ELR (cell line): Measurements from ENCODE around the gene CDC42BPG.
"Not testable (repeated sequence)": the region's sequence is repeated elsewhere in the genome, so short reads cannot be mapped to it uniquely, and the experiment has no call there.

ENCODE experiments used
- DNase-seq: peaks from one replicate; pipeline ENCODE4 v3.0.0-alpha.2; 2015; ENCODE audit warnings: low read depth

The CDC42BPG gene

DNA sequence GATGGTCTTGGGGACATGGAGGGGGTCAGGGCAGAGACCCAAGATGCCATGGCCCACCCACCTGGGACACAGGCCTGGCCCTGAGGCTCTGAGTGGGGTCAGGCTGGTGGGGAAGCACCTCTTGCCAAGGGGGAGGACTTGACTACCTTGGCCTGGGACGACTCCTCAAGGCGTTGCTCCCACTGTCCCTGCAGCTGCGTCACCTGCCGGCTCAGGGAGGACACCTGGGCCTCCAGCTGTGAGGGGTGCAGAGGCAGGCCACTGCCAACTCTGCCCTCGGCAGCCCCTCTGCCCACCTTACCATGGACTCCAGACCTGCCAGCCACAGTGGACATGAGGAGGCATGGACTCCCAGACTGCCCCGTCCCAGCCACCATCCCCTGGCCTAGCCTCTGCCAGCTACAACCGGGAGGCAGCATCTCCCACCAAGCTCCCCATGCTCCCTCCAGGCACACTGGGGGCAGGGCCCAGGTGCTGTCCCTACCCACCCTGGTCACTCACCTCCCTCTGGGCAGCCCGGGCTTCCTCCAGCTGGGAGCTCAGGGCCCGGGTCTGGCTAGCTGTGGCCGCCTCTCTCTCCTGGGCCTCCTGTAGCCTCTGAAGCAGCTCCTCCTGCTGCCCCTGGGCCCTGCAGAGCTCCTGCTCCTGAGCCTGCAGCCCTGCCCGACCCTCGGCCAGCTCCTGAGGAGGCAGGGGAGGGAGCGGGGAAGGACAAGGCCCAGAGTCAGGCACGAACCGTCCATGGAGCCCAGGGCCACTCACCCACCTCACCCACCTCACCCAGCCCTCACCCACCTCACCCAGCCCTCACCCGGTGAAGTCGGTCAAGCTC lies 8.6 kb downstream of the CDC42BPG start:
- DNase-seq, result no peak

DNA sequence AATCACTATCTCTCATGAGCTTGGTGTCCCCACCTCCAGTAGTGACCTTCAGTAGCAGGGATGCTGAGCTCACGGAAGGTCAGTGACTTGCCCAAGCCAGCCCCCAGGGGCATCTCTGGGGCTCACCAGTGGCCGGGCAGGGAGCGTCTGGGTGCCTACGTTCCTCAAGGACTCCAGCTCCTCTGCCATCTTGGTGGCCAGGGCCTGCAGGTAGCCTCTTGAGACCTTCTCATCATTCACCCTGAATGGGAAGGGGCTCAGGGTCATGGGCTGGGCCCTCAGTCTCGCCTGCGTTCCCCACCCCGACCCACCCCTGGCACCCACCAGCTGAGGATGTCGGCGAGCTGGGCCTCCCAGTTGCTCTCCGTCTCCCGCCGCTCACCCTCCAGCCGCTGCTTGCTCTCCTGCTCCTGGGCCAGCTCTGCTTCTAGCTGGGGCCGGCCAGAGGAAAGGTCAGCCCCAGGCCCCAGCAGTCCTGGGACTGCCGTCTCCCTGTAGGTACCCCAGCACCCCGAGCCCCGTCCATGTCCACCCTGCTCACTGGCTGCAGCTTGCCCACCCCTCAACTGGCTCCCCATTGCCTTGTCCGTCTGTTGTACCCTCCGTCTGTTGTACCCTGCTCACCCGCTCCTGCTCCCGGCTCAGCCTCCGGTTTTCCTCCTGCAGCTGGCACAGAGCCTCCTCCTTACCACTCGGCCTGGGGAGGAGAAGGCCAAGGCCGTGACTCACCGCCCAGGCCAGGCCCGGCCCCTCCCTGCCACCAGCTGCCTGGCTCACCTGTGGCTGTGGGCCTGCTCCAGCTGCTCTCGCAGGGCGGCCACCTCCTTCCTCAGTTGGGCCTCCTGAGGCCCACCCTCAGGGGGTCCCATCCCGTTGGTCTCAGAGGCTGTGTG lies 9.5 kb downstream of the CDC42BPG start:
- DNase-seq, result peak; percentile 74

DNA sequence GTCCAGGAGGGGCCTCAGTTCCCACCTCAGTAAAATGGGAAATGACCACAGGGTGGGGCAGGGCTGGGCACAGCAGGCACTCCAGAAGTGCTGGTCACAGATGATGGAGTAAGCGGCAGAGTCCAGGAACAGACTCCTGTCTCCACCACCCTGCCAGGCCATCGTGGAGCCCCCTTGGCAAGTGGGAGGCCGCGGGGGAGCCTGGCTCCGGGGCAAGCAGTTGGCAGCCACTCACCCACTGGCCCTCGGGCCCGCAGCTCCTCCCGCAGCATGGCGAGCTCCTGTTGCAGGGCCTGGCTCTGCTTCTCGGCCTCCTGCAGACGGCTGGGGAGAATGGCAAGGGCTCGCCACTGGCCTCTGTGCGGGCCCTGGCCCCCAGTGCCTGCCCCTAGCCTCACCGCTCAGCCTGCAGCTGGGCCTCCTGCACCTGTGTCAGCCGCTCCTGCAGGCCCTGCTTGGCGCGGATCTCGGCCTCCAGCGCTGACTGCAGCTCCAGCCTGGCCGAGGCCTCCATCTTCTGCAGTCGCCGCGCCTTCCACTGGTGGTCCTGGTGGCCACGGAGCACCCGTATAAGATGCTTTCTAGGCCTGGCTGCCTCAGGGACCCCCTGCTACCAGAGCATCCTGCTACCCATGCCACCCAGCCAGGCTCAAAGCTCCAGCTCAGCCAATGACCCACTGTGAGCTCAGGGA lies 10.3 kb downstream of the CDC42BPG start:
- no peak for DNase-seq

GRCh38 chr11:64833509-64833908 lies 10.9 kb downstream of the CDC42BPG start:
- no peak for DNase-seq

DNA sequence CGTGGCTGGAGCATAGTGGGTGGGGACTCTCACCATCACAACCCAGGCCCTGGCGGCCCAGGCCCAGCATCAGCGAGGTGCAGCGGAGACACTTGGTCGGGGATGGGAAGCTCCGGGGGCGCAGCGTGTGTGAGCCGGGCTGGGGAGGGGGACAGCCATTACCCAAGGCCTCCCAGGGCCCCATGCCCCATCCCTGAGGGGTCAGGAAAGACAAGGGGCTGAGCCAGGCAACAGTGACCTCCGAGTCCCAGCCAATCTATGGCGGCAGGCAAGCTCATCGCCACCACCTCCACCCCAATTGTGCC lies 11.3 kb downstream of the CDC42BPG start:
- no peak for DNase-seq

DNA sequence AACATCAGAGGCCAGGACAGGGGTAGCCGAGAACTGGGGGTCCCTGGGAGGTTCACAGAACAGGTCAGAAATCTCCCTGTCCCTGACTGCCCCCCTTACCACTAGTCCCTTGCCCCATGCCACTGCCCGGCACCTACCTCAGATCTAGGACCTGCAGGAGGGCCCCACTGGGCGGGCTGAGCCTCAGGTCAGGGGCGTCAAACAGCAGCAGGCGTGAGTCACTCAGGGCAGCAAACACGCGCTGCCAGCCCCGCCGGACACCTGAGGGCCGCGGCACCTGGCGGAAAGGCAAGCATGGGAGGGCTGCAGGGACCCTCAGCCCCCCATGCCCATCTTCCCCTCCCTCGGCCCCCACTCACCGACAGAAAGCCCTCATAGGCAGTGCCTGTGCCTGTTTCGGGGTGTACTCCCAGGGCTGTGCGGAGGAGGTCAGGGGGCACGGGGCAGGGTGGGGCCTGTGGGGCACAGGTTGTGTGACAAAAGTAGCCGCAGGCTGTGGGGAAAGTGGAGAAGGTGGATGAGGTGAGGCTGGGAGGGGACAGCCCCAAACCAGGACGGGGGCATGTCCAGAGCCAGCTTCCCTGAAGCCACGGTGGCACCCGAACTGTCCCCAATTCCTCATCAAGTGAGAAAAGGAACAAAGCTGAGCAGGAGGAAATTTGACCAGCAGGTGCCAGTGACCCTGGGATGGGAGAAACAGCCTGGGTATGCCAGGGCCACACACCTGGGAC lies 11.8 kb downstream of the CDC42BPG start:
- no peak for DNase-seq

DNA sequence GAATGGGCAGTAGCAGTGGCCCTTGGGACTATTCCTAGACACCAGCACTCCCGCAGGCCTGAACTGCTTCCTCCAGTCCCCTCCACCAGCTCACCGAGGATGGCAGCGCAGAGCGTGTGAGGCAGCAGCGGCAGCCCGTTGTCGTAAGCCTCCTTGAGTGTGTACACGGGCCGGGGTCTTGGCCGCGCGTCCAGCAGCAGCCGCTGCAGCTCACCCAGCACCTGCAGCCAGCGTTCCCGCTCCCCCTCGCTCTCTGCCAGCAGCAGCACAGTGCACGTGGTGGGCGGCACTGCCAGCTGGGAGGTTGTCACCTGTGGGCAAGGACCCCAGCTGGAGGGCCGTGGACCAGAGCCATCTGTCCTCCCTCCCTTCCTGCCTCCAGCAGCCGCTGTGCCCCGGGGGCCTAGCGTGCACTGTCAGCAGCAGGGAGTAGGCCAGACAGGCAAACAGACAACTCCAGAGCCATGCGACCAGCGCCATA lies 13.0 kb downstream of the CDC42BPG start:
- no peak for DNase-seq

DNA sequence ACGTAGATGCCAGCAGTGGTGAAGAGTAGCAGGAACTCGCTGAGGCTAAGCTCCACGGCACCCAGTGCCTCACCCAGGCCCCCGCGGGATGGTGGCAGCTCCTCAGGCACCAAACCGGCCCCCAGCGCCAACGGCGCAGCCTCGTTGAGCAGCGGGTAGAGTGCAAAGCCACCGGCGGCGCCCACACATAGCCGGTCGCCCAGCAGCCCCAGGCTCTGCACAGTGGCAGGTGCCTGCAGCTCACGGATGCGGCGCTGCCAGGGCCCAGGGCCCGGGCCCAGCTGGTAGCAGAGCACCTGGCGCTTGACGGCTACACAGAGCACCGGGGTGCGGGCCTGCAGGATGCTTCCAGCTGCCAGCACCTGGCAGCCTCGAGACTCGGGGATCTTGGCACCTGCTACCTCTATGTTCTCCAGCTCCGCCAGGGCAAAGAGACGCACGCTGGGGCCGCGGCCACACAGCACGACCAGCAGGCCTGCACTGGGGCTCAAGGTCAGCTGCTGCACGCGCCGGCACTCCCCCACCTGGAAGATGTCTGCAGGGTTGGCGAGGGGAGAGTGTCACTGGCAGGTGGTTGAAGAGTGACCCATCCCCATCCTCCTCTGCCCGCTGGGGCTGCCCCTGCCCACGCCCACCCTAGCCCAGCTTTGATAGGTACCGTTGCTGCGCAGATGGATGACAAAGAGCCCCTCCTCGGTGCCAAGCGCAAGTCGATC lies 14.8 kb downstream of the CDC42BPG start:
- no peak for DNase-seq

GRCh38 chr11:64827451-64827839 lies 17.0 kb downstream of the CDC42BPG start:
- DNase-seq, result no peak

DNA sequence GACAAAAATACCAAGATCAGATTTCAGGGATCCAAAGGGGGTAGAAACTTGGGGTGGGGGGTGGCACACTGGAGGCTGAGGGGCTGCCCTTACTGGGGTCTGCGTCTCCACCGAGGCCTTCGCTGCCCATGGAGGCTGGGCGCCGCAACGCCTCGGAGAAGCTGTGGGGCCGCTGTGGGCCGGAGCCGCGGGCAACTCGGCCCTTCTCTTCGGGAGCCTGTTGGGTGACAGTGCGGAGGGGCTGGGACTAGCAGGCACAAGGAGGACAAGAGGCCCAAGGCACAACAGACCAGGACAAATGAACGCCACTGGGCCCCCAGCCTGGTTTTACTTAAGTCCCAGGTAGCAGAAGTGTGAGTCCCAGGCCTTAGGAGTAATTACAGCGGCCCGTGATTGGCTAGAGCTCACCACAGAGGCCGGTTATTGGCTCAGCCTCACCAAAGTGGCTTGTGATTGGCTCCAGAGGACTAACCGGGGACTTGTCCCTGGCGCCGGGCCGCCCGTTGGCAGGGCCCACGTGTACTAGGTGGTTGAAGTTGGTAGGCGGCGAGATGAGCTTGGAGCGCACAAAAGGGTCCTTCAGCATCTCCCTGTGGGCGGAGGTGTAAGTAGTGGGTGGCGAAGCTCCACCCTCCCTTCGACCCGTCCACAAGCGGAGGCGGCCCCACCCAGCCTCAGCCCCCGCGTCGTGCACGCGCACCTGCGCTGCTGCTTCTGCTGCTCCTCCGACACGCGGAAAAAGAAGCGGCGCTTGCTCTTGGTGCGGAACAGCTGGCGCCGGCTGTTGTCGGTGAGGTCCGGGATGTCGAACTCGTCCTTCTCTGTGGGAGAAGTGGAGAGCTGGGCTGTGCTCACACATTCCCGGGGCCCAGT lies 17.6 kb downstream of the CDC42BPG start:
- DNase-seq, result no peak

DNA sequence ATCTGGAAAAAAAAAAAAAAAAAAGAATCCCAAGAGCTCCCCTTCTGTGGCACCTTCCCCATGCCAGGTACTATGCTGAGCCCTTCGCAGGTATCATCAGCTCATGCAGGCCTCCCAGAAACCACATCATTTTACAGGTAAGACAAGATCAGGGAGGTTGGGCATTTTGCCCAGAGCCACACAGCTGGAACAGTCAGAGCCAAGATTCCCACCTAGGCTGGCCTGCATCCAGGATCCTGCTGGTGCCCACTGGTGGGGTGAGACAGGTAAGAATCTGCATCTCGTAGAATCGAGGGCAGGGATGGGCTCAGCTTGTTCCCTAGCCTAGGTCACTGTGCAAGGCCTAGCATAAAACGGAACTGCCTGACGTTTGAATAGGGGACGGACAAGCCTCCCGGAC lies 18.4 kb downstream of the CDC42BPG start:
- no peak for DNase-seq

- DNase-seq, result no peak
Measured at GRCh38 chr11:64823568-64824119, 20.8 kb downstream of the CDC42BPG start.

DNA sequence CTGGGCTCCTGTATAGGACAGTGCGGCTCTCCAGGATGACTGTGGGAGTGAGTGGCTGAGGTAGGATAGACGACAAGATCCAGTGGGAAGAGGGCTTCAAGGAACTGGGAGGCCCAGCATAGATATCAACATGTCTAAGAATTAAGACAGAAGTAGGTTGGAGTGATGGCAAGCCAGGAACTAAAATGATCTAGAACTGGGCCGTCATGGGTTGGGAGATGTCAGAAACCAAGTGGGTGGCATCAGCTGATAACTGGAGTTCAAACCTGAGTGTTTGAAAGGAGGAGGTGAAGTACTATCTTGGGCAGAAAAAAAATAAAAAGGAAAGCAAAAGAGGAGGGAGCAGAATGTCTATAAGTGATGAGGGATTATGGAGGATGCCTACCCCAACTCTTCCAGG lies 27.0 kb downstream of the CDC42BPG start:
- DNase-seq, result no peak

- DNase-seq, result not testable (repeated sequence)
Measured at GRCh38 chr11:64815433-64815832, 29.0 kb downstream of the CDC42BPG start.

GRCh38 chr11:64814712-64815187 lies 29.7 kb downstream of the CDC42BPG start:
- no peak for DNase-seq

GRCh38 chr11:64813826-64814225 lies 30.6 kb downstream of the CDC42BPG start:
- DNase-seq, result no peak

DNA sequence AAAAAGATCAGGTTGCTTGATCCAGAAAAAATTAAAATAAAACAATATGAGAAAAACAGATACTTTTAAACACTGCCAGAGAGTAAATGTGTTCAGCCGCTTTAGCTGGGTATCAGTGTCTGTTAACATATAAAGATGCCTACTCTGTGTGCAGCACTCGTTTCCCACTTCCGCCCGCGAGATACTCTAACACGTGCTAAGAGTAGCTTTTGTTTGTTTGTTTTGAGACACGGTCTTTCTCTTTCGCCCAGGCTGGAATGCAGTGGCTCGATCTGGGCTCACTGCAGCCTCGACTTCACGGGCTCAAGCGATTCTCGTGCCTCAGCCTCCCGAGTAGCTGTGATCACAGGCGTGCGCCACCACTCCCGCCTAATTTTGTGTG lies 33.6 kb downstream of the CDC42BPG start:
- DNase-seq, result no peak

DNA sequence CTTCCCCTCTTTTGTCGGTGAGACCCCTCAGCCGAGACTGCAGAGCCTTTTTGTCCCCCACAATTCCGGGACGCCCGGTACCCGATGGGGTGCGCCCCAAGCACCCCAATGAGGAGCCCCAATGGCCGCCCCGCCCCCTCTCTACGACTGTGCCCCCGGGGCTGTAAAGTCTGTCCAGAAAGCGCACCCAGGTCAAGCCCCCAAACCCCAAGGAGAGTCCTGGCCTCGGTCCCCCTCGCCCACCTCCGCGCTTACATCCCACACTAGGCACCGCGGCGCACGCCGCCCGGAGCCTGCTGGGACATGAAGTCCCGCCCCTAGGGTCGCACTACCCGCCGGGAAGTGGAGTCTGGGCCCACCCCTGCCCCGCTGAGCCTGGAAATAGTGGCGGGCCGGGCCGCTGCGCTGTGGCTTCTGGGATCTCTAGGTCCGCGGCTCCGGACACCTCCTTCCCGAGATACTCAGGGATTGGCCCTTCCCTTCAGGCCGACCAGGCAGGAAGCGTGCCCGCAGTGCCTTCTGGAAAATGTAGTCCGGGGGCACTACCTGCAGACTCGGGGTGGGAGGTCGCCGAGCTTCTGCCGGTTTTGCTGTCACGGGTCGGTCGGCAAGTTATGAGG lies 34.1 kb downstream of the CDC42BPG start, which contains the start of gene MEN1:
TSS of gene MEN1 (minus strand) at position 281 of the 620 bp plus-strand sequence. CDS start 442 bp downstream, outside the sequence.
- peak; percentile 95 for DNase-seq

DNA sequence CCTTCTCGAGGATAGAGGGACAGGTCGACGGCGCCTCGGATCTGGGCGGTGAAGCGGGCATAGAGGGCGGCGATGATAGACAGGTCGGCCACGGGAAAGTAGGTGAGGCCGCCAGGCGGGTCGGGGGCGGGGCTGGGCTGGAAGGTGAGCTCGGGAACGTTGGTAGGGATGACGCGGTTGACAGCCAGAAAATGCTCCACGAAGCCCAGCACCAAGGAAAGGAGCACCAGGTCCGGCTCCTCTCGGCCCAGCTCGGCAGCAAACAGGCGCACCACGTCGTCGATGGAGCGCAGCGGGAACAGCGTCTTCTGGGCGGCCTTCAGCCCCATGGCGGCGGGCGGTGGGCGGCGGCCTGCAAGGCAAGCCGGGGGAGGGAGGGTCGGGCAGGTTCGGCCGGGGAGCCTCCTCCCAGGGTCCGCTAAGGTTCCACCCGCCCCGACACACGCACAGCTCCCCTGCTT lies 34.6 kb downstream of the CDC42BPG start:
- peak; percentile 29 for DNase-seq
